Thyroid gland (tissue), 4 donors: Measurements from ENCODE around the gene TSGA10.

ENCODE experiments used
- CTCF ChIP-seq, 6 experiments: fragments of 200-600 bp in 3 of 6; fragments of 450-650 bp in 3 of 6; sonication (generic) in 3 of 6; IDR thresholded peaks; one replicate each; pipeline ENCODE4 v1.5.1; 2016 to 2019; ENCODE audit warnings: antibody characterized with exemption in 6 of 6, mild to moderate bottlenecking in 2 of 6, inconsistent platforms in 1 of 6, moderate library complexity in 1 of 6
- POLR2A ChIP-seq, 2 donors: fragments of 450-650 bp; IDR thresholded peaks; one replicate each; pipeline ENCODE4 v1.6.1; 2017; ENCODE audit warnings: antibody characterized with exemption in 2 of 2, mild to moderate bottlenecking in 2 of 2, moderate library complexity in 1 of 2

DNA sequence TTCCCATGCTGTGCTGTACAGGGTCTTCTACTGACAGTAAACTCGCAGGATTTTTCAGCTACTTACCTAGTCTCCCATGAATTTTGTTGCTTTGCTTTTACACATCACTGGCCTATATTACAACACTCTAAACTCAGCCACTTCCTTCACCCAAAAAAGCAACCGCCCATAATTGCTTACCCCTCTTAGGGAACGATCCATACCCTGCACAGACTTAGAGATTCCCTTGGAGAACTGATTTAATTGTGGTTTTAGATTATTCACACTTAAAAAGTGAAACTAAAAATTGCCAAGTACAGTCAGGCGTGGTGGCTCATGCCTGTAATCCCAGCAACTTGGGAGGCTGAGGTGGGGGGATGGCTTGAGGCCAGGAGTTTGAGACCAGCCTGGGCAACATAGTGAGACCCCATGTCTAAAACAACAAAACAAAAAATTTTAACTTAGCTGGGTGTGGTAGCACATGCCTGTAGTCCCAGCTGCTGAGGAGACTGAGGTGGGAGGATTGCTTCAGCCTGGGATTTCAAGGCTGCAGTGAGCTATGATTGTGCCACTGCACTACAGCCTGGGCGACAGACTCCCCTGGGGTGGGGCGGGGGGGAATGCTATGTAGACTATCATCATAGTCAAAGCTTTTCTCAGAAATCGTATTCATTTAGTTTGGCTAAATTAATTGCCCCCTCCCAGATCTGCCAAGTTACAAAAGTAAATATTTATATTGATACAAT lies 45.5 kb upstream of the TSGA10 start:
- no peak for TF ChIP-seq CTCF (IDR thresholded peaks at IDR 0.05)
- TF ChIP-seq POLR2A (IDR thresholded peaks at IDR 0.05), result no peak
